Kidney tubule cell (primary cell): ENCODE measurements around the gene ZFAND3.
A peak's percentile ranks its signal among the peaks of the same experiment; 100 is the strongest.
"Not testable (repeated sequence)": the region's sequence is repeated elsewhere in the genome, so short reads cannot be mapped to it uniquely, and the experiment has no call there.

Experiments used
- DNase-seq: peaks from one replicate; pipeline ENCODE4 v3.0.0-alpha.2; 2018; ENCODE audit warnings: low spot score

The ZFAND3 gene

GRCh38 chr6:38091613-38092012 lies 272.1 kb downstream of the ZFAND3 start:
- no peak for DNase-seq

GRCh38 chr6:38092465-38092864 lies 272.9 kb downstream of the ZFAND3 start:
- no peak for DNase-seq

GRCh38 chr6:38092964-38093363 lies 273.4 kb downstream of the ZFAND3 start:
- DNase-seq = no peak

- DNase-seq = peak; percentile 57
Observed at GRCh38 chr6:38095054-38095453, 275.5 kb downstream of the ZFAND3 start.

- no peak for DNase-seq
Observed at GRCh38 chr6:38099221-38099620, 279.7 kb downstream of the ZFAND3 start.

- no peak for DNase-seq
Observed at GRCh38 chr6:38100380-38100779, 280.9 kb downstream of the ZFAND3 start.

GRCh38 chr6:38103921-38104320 lies 284.4 kb downstream of the ZFAND3 start:
- no peak for DNase-seq

- DNase-seq = no peak
Observed at GRCh38 chr6:38105066-38105465, 285.5 kb downstream of the ZFAND3 start.

GRCh38 chr6:38107073-38107472 lies 287.5 kb downstream of the ZFAND3 start:
- DNase-seq = no peak

- no peak for DNase-seq
Observed at GRCh38 chr6:38110481-38110971, 291.0 kb downstream of the ZFAND3 start.

- DNase-seq = no peak
Observed at GRCh38 chr6:38112181-38112580, 292.7 kb downstream of the ZFAND3 start.

GRCh38 chr6:38113825-38114576 lies 294.5 kb downstream of the ZFAND3 start:
- DNase-seq = no peak

GRCh38 chr6:38114976-38115625 lies 295.6 kb downstream of the ZFAND3 start:
- no peak for DNase-seq

GRCh38 chr6:38115626-38116008 lies 296.1 kb downstream of the ZFAND3 start:
- DNase-seq = no peak

- DNase-seq = no peak
Observed at GRCh38 chr6:38116248-38116647, 296.7 kb downstream of the ZFAND3 start.

- peak; percentile 61 for DNase-seq
Observed at GRCh38 chr6:38117281-38117680, 297.8 kb downstream of the ZFAND3 start.

- DNase-seq = no peak
Observed at GRCh38 chr6:38118791-38119365, 299.4 kb downstream of the ZFAND3 start.

GRCh38 chr6:38119516-38119915 lies 300.0 kb downstream of the ZFAND3 start:
- no peak for DNase-seq

GRCh38 chr6:38124224-38124926 lies 304.8 kb downstream of the ZFAND3 start:
- not testable (repeated sequence) for DNase-seq

GRCh38 chr6:38127284-38127683 lies 307.8 kb downstream of the ZFAND3 start:
- DNase-seq = no peak

GRCh38 chr6:38131527-38131965 lies 312.0 kb downstream of the ZFAND3 start:
- peak; percentile 88 for DNase-seq

GRCh38 chr6:38133932-38134703 lies 314.6 kb downstream of the ZFAND3 start:
- DNase-seq = peak; percentile 33
